ENCODE measurements around the gene SPSB3. TPM values are rescaled to one million over a fixed set of nuclear protein-coding genes. Genes with fewer than 3 reads are reported as not detected.

SPSB3 gene
- total and polyA plus RNA-seq, 2 of the 13 experiments (the other 11 are each of a cell fraction or from before 2014, with no cell fraction given), result 13.2 to 21.9 TPM

DNA sequence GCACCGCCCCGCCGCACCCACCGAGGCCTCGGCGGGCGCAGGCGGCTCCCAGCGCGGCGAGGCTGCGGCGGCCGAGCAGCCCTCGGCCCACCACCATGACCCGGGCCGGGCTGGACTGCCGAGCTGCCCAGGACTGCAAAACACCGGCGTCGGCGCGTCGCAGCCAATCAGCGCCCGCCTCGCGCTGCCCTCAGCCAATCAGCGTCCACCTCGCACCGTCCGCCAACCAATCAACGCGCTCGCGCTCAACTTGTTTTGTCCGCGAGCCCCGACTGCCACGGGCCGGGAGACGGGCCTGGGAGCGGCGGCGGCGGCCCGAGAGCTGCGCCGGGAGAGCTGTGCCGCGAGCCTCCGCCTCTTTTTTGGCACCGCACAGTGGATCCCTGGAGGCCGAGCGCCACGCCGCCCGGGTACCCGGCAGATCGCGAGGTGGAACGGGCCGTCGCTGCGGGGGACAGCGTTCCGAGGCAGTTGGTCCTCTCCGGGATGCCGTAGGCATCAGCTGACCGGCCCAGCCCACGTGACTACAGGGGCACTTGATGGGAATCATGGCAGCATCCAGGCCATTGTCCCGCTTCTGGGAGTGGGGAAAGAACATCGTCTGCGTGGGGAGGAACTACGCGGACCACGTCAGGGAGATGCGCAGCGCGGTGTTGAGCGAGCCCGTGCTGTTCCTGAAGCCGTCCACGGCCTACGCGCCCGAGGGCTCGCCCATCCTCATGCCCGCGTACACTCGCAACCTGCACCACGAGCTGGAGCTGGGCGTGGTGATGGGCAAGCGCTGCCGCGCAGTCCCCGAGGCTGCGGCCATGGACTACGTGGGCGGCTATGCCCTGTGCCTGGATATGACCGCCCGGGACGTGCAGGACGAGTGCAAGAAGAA lies 44.6 kb upstream of the SPSB3 start, which contains the start of the genes FAHD1 and HAGH (continued):
- 0 out of 2 replicates have a peak, but pooled peaks have one; percentile 25 for TF ChIP-seq JUN (CRISPR knock-in tag; IDR thresholded peaks at IDR 0.05)
- no peak for TF ChIP-seq ZNF83 (CRISPR knock-in tag; IDR thresholded peaks at IDR 0.05; ENCODE audit: borderline replicate concordance)
- peak; percentile 81; the same call in 1 of the 2 replicates for TF ChIP-seq REXO4 (CRISPR knock-in tag; IDR thresholded peaks at IDR 0.05; ENCODE audit: borderline replicate concordance)
- TF ChIP-seq GATA4 (IDR thresholded peaks at IDR 0.05; ENCODE audit: borderline replicate concordance, low read depth), result no peak
- TF ChIP-seq ZNF143 (CRISPR knock-in tag; IDR thresholded peaks at IDR 0.05), result peak; percentile 63
- TF ChIP-seq CBFB (CRISPR knock-in tag; IDR thresholded peaks at IDR 0.05), result peak; percentile 77; the same call in 1 of the 2 replicates
- TF ChIP-seq CENPT (CRISPR knock-in tag; IDR thresholded peaks at IDR 0.05; ENCODE audit: low read depth), result peak; percentile 87
- no peak for TF ChIP-seq ZNF326 (CRISPR knock-in tag; IDR thresholded peaks at IDR 0.05; ENCODE audit: borderline replicate concordance)
- TF ChIP-seq, protein P1, sequence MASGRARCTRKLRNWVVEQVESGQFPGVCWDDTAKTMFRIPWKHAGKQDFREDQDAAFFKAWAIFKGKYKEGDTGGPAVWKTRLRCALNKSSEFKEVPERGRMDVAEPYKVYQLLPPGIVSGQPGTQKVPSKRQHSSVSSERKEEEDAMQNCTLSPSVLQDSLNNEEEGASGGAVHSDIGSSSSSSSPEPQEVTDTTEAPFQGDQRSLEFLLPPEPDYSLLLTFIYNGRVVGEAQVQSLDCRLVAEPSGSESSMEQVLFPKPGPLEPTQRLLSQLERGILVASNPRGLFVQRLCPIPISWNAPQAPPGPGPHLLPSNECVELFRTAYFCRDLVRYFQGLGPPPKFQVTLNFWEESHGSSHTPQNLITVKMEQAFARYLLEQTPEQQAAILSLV (CRISPR knock-in tag; IDR thresholded peaks at IDR 0.05; ENCODE audit: borderline replicate concordance), result peak; percentile 89
- TF ChIP-seq ZNF335 (CRISPR knock-in tag; IDR thresholded peaks at IDR 0.05), result no peak; the same call in 1 of the 2 replicates
- peak; percentile 96 for TF ChIP-seq ZNF788 (CRISPR knock-in tag; IDR thresholded peaks at IDR 0.05; ENCODE audit: borderline replicate concordance)
- 0 out of 2 replicates have a peak, but pooled peaks have one; percentile 18 for TF ChIP-seq ISX (CRISPR knock-in tag; conservative IDR thresholded peaks at IDR 0.05)
- TF ChIP-seq HOXA9 (CRISPR knock-in tag; IDR thresholded peaks at IDR 0.05; ENCODE audit: borderline replicate concordance), result peak; percentile 91; the same call in 1 of the 2 replicates
- TF ChIP-seq, protein P2, sequence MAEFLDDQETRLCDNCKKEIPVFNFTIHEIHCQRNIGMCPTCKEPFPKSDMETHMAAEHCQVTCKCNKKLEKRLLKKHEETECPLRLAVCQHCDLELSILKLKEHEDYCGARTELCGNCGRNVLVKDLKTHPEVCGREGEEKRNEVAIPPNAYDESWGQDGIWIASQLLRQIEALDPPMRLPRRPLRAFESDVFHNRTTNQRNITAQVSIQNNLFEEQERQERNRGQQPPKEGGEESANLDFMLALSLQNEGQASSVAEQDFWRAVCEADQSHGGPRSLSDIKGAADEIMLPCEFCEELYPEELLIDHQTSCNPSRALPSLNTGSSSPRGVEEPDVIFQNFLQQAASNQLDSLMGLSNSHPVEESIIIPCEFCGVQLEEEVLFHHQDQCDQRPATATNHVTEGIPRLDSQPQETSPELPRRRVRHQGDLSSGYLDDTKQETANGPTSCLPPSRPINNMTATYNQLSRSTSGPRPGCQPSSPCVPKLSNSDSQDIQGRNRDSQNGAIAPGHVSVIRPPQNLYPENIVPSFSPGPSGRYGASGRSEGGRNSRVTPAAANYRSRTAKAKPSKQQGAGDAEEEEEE (CRISPR knock-in tag; IDR thresholded peaks at IDR 0.05; ENCODE audit: borderline replicate concordance), result no peak
- TF ChIP-seq ZFP36 (IDR thresholded peaks at IDR 0.05; ENCODE audit: borderline replicate concordance, low read depth, low read length, partially characterized antibody), result no peak
- TF ChIP-seq YEATS2 (CRISPR knock-in tag; IDR thresholded peaks at IDR 0.05; ENCODE audit: borderline replicate concordance), result peak; percentile 95
- TF ChIP-seq ZNF589 (CRISPR knock-in tag; conservative IDR thresholded peaks at IDR 0.05), result peak; percentile 76; the same call in 1 of the 2 replicates
- no peak for TF ChIP-seq NFE2L2 (IDR thresholded peaks at IDR 0.05; ENCODE audit: low read length)
- no peak for TF ChIP-seq CCDC6 (CRISPR knock-in tag; IDR thresholded peaks at IDR 0.05)
- no peak for TF ChIP-seq ZNF205 (CRISPR knock-in tag; IDR thresholded peaks at IDR 0.05)
- peak; percentile 48 for TF ChIP-seq HNRNPK (IDR thresholded peaks at IDR 0.05; ENCODE audit: low read depth, low read length, poor library complexity, severe bottlenecking)
- peak; percentile 92 for TF ChIP-seq ZNF737 (CRISPR knock-in tag; IDR thresholded peaks at IDR 0.05; ENCODE audit: borderline replicate concordance)
- no peak for TF ChIP-seq PAWR (CRISPR knock-in tag; IDR thresholded peaks at IDR 0.05; ENCODE audit: borderline replicate concordance)
- TF ChIP-seq ZFY (CRISPR knock-in tag; IDR thresholded peaks at IDR 0.05), result peak; percentile 94
- TF ChIP-seq, protein P3, sequence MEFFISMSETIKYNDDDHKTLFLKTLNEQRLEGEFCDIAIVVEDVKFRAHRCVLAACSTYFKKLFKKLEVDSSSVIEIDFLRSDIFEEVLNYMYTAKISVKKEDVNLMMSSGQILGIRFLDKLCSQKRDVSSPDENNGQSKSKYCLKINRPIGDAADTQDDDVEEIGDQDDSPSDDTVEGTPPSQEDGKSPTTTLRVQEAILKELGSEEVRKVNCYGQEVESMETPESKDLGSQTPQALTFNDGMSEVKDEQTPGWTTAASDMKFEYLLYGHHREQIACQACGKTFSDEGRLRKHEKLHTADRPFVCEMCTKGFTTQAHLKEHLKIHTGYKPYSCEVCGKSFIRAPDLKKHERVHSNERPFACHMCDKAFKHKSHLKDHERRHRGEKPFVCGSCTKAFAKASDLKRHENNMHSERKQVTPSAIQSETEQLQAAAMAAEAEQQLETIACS (CRISPR knock-in tag; IDR thresholded peaks at IDR 0.05), result peak; percentile 40; the same call in 1 of the 2 replicates
- TF ChIP-seq SP5 (CRISPR knock-in tag; IDR thresholded peaks at IDR 0.05; ENCODE audit: borderline replicate concordance, low read depth), result peak; percentile 33; the same call in 1 of the 2 replicates

Measured in HepG2 (cell line).